Vagina (tissue), 2 donors: ENCODE results near the gene RALGAPB.

Experiments used
- POLR2A ChIP-seq, 2 donors: fragments of 450-650 bp; IDR thresholded peaks; one replicate each; pipeline ENCODE4 v1.6.1; 2017; ENCODE audit warnings: antibody characterized with exemption in 2 of 2, mild to moderate bottlenecking in 2 of 2, moderate library complexity in 2 of 2
- POLR2AphosphoS5 ChIP-seq, 2 donors: sonication (generic); formaldehyde crosslinking; IDR thresholded peaks; one replicate each; pipeline ENCODE4 v1.9.0; 2017; ENCODE audit warnings: antibody characterized with exemption in 2 of 2, mild to moderate bottlenecking in 2 of 2, low read depth in 1 of 2; ENCODE audit not compliant: insufficient read depth in 1 of 2
- TF ChIP-seq, protein P1 (sequence below), 3 experiments: fragments of 450-650 bp in 2 of 3; fragments of 200-600 bp in 1 of 3; sonication (generic) in 1 of 3; IDR thresholded peaks; one replicate each; pipeline ENCODE4 v1.5.1; 2017 to 2019; ENCODE audit warnings: antibody characterized with exemption in 3 of 3, mild to moderate bottlenecking in 2 of 3, moderate library complexity in 2 of 3

- TF ChIP-seq POLR2AphosphoS5 (IDR thresholded peaks at IDR 0.05; ENCODE audit: insufficient read depth in 1 of 2, low read depth in 1 of 2): no peak
- TF ChIP-seq, protein P1, sequence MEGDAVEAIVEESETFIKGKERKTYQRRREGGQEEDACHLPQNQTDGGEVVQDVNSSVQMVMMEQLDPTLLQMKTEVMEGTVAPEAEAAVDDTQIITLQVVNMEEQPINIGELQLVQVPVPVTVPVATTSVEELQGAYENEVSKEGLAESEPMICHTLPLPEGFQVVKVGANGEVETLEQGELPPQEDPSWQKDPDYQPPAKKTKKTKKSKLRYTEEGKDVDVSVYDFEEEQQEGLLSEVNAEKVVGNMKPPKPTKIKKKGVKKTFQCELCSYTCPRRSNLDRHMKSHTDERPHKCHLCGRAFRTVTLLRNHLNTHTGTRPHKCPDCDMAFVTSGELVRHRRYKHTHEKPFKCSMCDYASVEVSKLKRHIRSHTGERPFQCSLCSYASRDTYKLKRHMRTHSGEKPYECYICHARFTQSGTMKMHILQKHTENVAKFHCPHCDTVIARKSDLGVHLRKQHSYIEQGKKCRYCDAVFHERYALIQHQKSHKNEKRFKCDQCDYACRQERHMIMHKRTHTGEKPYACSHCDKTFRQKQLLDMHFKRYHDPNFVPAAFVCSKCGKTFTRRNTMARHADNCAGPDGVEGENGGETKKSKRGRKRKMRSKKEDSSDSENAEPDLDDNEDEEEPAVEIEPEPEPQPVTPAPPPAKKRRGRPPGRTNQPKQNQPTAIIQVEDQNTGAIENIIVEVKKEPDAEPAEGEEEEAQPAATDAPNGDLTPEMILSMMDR (IDR thresholded peaks at IDR 0.05): no peak
- no peak for TF ChIP-seq POLR2A (IDR thresholded peaks at IDR 0.05)
Measured at GRCh38 chr20:38423541-38423940, 49.1 kb upstream of the RALGAPB start.
